ENCODE measurements around the gene GLI1. TPM values are rescaled to one million over a fixed set of nuclear protein-coding genes. Genes with fewer than 3 reads are reported as not detected.
"Not testable (repeated sequence)": the region's sequence is repeated elsewhere in the genome, so short reads cannot be mapped to it uniquely, and the experiment has no call there.

Gene GLI1
- total and polyA plus RNA-seq, 7 experiments from 2014 or later = 0.39 to 1.4 (median 0.45) TPM; not detected in 2

GRCh38 chr12:57514720-57515407, 55.3 kb downstream of the GLI1 start:
- H3K36me3 Mint-ChIP-seq = peaks cover 5 to 46% (median 33%) of the 10 kb centered on the region in 5 donors
- peak overlapping the region in 5 of 9 donors; percentile 4 to 85 (median 65) for H3K27ac Mint-ChIP-seq
- H3K4me1 Mint-ChIP-seq = peaks cover 22 to 41% (median 24%) of the 10 kb centered on the region in 7 donors
- H3K4me1 ChIP-seq (ENCODE audit: control insufficient read depth in 2 of 2, insufficient read depth in 2 of 2, low read length in 2 of 2) = peaks cover 9 to 15% of the 10 kb centered on the region in 2 donors
- no peak for DNase-seq
- H3K4me3 ChIP-seq (ENCODE audit: low read length) = no peak overlapping the region
- H3K36me3 ChIP-seq (ENCODE audit: control insufficient read depth in 2 of 3, insufficient read depth in 3 of 3, low read length in 3 of 3) = peaks cover 21 to 76% (median 27%) of the 10 kb centered on the region in 3 experiments
- no peak overlapping the region for H3K4me3 Mint-ChIP-seq
- intact Hi-C loops (cut with micrococcal nuclease) = no loop called here
- H3K27me3 ChIP-seq (ENCODE audit: control insufficient read depth in 2 of 2, insufficient read depth in 2 of 2, low read length in 2 of 2) = no peaks in the 10 kb centered on the region
- H3K9me3 Mint-ChIP-seq = peaks cover 0 to 5% (median 0%) of the 10 kb centered on the region in 11 donors
- no peak overlapping the region for H3K27ac ChIP-seq (ENCODE audit: low read depth, low read length)
- POLR2A ChIA-PET = interaction anchor here (1.5 to 3.4 kb wide), 4 partner anchors 9 to 38 kb away, joined by 5 to 10 read pairs (median 8); no protein-coding TSS in a partner anchor
- no peaks in the 10 kb centered on the region for H3K9me3 ChIP-seq (ENCODE audit: control insufficient read depth in 2 of 3, low read length in 3 of 3)
- peak; percentile 7 for ATAC-seq
- no peaks in the 10 kb centered on the region for H3K27me3 Mint-ChIP-seq
- CTCF ChIA-PET = interaction anchor here (0.6 to 1.7 kb wide), 2 partner anchors 38 to 207 kb away, joined by 4 read pairs; no protein-coding TSS in a partner anchor

GRCh38 chr12:57515408-57515933, 55.9 kb downstream of the GLI1 start:
- ChIA-PET POLR2A (interaction anchor here (1.0 to 3.4 kb wide), 6 partner anchors 9 to 38 kb away, joined by 3 to 16 read pairs (median 8); partner anchors contain the start of gene ARHGAP9), CTCF (no interaction called here)
- DNase-seq (no peak), ATAC-seq (no peak)
- Mint-ChIP-seq H3K4me1 (peaks cover 22 to 44% (median 27%) of the 10 kb centered on the region in 7 donors), H3K36me3 (peaks cover 5 to 46% (median 33%) of the 10 kb centered on the region in 5 donors), H3K4me3 (no peak overlapping the region), H3K9me3 (peaks cover 0 to 9% (median 0%) of the 10 kb centered on the region in 11 donors), H3K27ac (peak overlapping the region in 5 of 9 donors; percentile 4 to 60 (median 49)), H3K27me3 (peaks cover 0 to 2% (median 0%) of the 10 kb centered on the region in 5 donors)
- Histone ChIP-seq H3K27ac (ENCODE audit: low read depth, low read length) (peak overlapping the region; percentile 2), H3K4me3 (ENCODE audit: low read length) (no peak overlapping the region), H3K4me1 (ENCODE audit: control insufficient read depth in 2 of 2, insufficient read depth in 2 of 2, low read length in 2 of 2) (peaks cover 9 to 15% of the 10 kb centered on the region in 2 donors), H3K9me3 (ENCODE audit: control insufficient read depth in 2 of 3, low read length in 3 of 3) (no peaks in the 10 kb centered on the region), H3K27me3 (ENCODE audit: control insufficient read depth in 2 of 2, insufficient read depth in 2 of 2, low read length in 2 of 2) (no peaks in the 10 kb centered on the region), H3K36me3 (ENCODE audit: control insufficient read depth in 2 of 3, insufficient read depth in 3 of 3, low read length in 3 of 3) (peaks cover 20 to 70% (median 27%) of the 10 kb centered on the region in 3 experiments)
- intact Hi-C loops (cut with micrococcal nuclease) = no loop called here

- peak overlapping the region; percentile 2 for H3K27ac ChIP-seq (ENCODE audit: low read depth, low read length)
- Mint-ChIP-seq H3K4me1 (peaks cover 22 to 49% (median 32%) of the 10 kb centered on the region in 7 donors), H3K4me3 (no peak overlapping the region), H3K27me3 (peaks cover 0 to 4% (median 0%) of the 10 kb centered on the region in 5 donors), H3K9me3 (peaks cover 0 to 9% (median 0%) of the 10 kb centered on the region in 11 donors), H3K36me3 (peaks cover 5 to 46% (median 33%) of the 10 kb centered on the region in 5 donors), H3K27ac (peak overlapping the region in 8 of 9 donors; percentile 32 to 70 (median 54))
- peaks cover 13 to 17% of the 10 kb centered on the region in 2 donors for H3K4me1 ChIP-seq (ENCODE audit: control insufficient read depth in 2 of 2, insufficient read depth in 2 of 2, low read length in 2 of 2)
- H3K9me3 ChIP-seq (ENCODE audit: control insufficient read depth in 2 of 3, low read length in 3 of 3) = no peaks in the 10 kb centered on the region
- H3K27me3 ChIP-seq (ENCODE audit: control insufficient read depth in 2 of 2, insufficient read depth in 2 of 2, low read length in 2 of 2) = no peaks in the 10 kb centered on the region
- ATAC-seq = no peak
- POLR2A ChIA-PET = interaction anchor here (0.7 to 3.4 kb wide), 10 partner anchors 8 to 57 kb away, joined by 3 to 16 read pairs (median 4); partner anchors contain the start of genes ARHGAP9 and GLI1
- DNase-seq = no peak
- H3K4me3 ChIP-seq (ENCODE audit: low read length) = no peak overlapping the region
- CTCF ChIA-PET = no interaction called here
- H3K36me3 ChIP-seq (ENCODE audit: control insufficient read depth in 2 of 3, insufficient read depth in 3 of 3, low read length in 3 of 3) = peaks cover 20 to 66% (median 27%) of the 10 kb centered on the region in 3 experiments
- intact Hi-C loops (cut with micrococcal nuclease) = no loop called here
These were observed 56.5 kb downstream of the GLI1 start for GRCh38 chr12:57515934-57516541.

GRCh38 chr12:57516617-57517153, 57.1 kb downstream of the GLI1 start:
- Mint-ChIP-seq H3K36me3 (peaks cover 5 to 46% (median 32%) of the 10 kb centered on the region in 5 donors), H3K4me3 (no peak overlapping the region)

GRCh38 chr12:57517187-57517586, 57.6 kb downstream of the GLI1 start:
- CTCF ChIA-PET = no interaction called here
- no peak for ATAC-seq
- Histone ChIP-seq H3K27ac (ENCODE audit: low read depth, low read length) (peak overlapping the region; percentile 9), H3K27me3 (ENCODE audit: control insufficient read depth in 2 of 2, insufficient read depth in 2 of 2, low read length in 2 of 2) (no peaks in the 10 kb centered on the region), H3K4me1 (ENCODE audit: control insufficient read depth in 2 of 2, insufficient read depth in 2 of 2, low read length in 2 of 2) (peaks cover 23 to 29% of the 10 kb centered on the region in 2 donors), H3K36me3 (ENCODE audit: control insufficient read depth in 2 of 3, insufficient read depth in 3 of 3, low read length in 3 of 3) (peaks cover 14 to 54% (median 16%) of the 10 kb centered on the region in 3 experiments), H3K4me3 (ENCODE audit: low read length) (no peak overlapping the region), H3K9me3 (ENCODE audit: control insufficient read depth in 2 of 3, low read length in 3 of 3) (no peaks in the 10 kb centered on the region)
- POLR2A ChIA-PET = interaction anchor here (0.5 to 3.4 kb wide), 10 partner anchors 13 to 798 kb away, joined by 3 to 16 read pairs (median 4); partner anchors contain the start of gene ARHGAP9
- Mint-ChIP-seq H3K36me3 (peaks cover 5 to 42% (median 28%) of the 10 kb centered on the region in 5 donors), H3K9me3 (peaks cover 0 to 9% (median 0%) of the 10 kb centered on the region in 11 donors), H3K4me3 (peak overlapping the region in 4 of 10 donors; percentile 38 to 68 (median 46)), H3K27me3 (peaks cover 0 to 6% (median 0%) of the 10 kb centered on the region in 5 donors), H3K27ac (peak overlapping the region in 7 of 9 donors; percentile 64 to 99 (median 72)), H3K4me1 (peaks cover 28 to 58% (median 43%) of the 10 kb centered on the region in 7 donors)
- intact Hi-C loops (cut with micrococcal nuclease) = no loop called here
- DNase-seq = no peak

More at GRCh38 chr12:57516617-57517153, 57.1 kb downstream of the GLI1 start:
- Histone ChIP-seq H3K4me3 (ENCODE audit: low read length) (no peak overlapping the region), H3K27me3 (ENCODE audit: control insufficient read depth in 2 of 2, insufficient read depth in 2 of 2, low read length in 2 of 2) (no peaks in the 10 kb centered on the region), H3K27ac (ENCODE audit: low read depth, low read length) (no peak overlapping the region), H3K36me3 (ENCODE audit: control insufficient read depth in 2 of 3, insufficient read depth in 3 of 3, low read length in 3 of 3) (peaks cover 19 to 59% (median 21%) of the 10 kb centered on the region in 3 experiments), H3K9me3 (ENCODE audit: control insufficient read depth in 2 of 3, low read length in 3 of 3) (no peaks in the 10 kb centered on the region), H3K4me1 (ENCODE audit: control insufficient read depth in 2 of 2, insufficient read depth in 2 of 2, low read length in 2 of 2) (peaks cover 19 to 24% of the 10 kb centered on the region in 2 donors)
- ChIA-PET CTCF (no interaction called here), POLR2A (interaction anchor here (0.6 to 3.4 kb wide), 13 partner anchors 8 to 797 kb away, joined by 3 to 16 read pairs (median 4); partner anchors contain the start of genes ARHGAP9 and GLI1)
- Mint-ChIP-seq H3K4me1 (peaks cover 25 to 56% (median 38%) of the 10 kb centered on the region in 7 donors), H3K9me3 (peaks cover 0 to 9% (median 0%) of the 10 kb centered on the region in 11 donors), H3K27me3 (peaks cover 0 to 4% (median 0%) of the 10 kb centered on the region in 5 donors), H3K27ac (peak overlapping the region in 7 of 9 donors; percentile 4 to 99 (median 64))
- ATAC-seq = no peak
- intact Hi-C loops (cut with micrococcal nuclease) = no loop called here
- DNase-seq = no peak

GRCh38 chr12:57517718-57518117, 58.1 kb downstream of the GLI1 start:
- intact Hi-C loops (cut with micrococcal nuclease); H3K4me3 ChIP-seq (ENCODE audit: low read length); CTCF ChIA-PET; ATAC-seq; H3K27me3 Mint-ChIP-seq; H3K27me3 ChIP-seq (ENCODE audit: control insufficient read depth in 2 of 2, insufficient read depth in 2 of 2, low read length in 2 of 2); DNase-seq; H3K9me3 ChIP-seq (ENCODE audit: control insufficient read depth in 2 of 3, low read length in 3 of 3); H3K9me3 Mint-ChIP-seq: not testable (repeated sequence)
- peak overlapping the region; percentile 9 for H3K27ac ChIP-seq (ENCODE audit: low read depth, low read length)
- POLR2A ChIA-PET = interaction anchor here (0.5 to 3.4 kb wide), 7 partner anchors 12 to 291 kb away, joined by 3 to 16 read pairs (median 4); partner anchors contain the start of gene ARHGAP9
- H3K4me1 ChIP-seq (ENCODE audit: control insufficient read depth in 2 of 2, insufficient read depth in 2 of 2, low read length in 2 of 2) = peaks cover 23 to 29% of the 10 kb centered on the region in 2 donors
- peaks cover 13 to 49% (median 16%) of the 10 kb centered on the region in 3 experiments for H3K36me3 ChIP-seq (ENCODE audit: control insufficient read depth in 2 of 3, insufficient read depth in 3 of 3, low read length in 3 of 3)
- peaks cover 5 to 38% (median 23%) of the 10 kb centered on the region in 5 donors for H3K36me3 Mint-ChIP-seq
- H3K4me1 Mint-ChIP-seq = peaks cover 28 to 60% (median 39%) of the 10 kb centered on the region in 7 donors
- H3K27ac Mint-ChIP-seq = peak overlapping the region in 8 of 9 donors; percentile 55 to 99 (median 83)
- peak overlapping the region in 6 of 10 donors; percentile 38 to 98 (median 51) for H3K4me3 Mint-ChIP-seq

Data from naive thymus-derived CD4-positive, alpha-beta T cell (primary cell).